Erythroblast (primary cell): Measurements from ENCODE around the gene SLAMF1.

Experiments used
- GATA1 ChIP-seq: IDR thresholded peaks from 2 replicates; pipeline ENCODE4 v1.6.1; 2011; ENCODE audit warnings: low read depth, mild to moderate bottlenecking, control low read depth, low read length, moderate library complexity
- POLR2A ChIP-seq: IDR thresholded peaks from 2 replicates; pipeline ENCODE4 v1.6.1; 2011; ENCODE audit warnings: mild to moderate bottlenecking, low read length

- no peak for TF ChIP-seq POLR2A
- no peak for TF ChIP-seq GATA1
These were observed 10.5 kb upstream of the SLAMF1 start for GRCh38 chr1:160657250-160657781.
